Kasumi-1 (cell line): ENCODE data around the gene CHAF1B.
"Not testable (repeated sequence)": the region's sequence is repeated elsewhere in the genome, so short reads cannot be mapped to it uniquely, and the experiment has no call there.

Experiments used
- DNase-seq, 2 experiments: peaks; one replicate each; lab custom pipeline; 2025; lab: John Stamatoyannopoulos, UW

CHAF1B gene

GRCh38 chr21:36385233-36386030, at the start of gene CHAF1B:
Gene CHAF1B (plus strand): TSS chr21:36385392. CDS start chr21:36386137, 745 bp downstream.
- DNase-seq: peak; percentile 48 to 60

GRCh38 chr21:36337099-36337509, 48.1 kb upstream of the CHAF1B start:
- no peak for DNase-seq

- no peak for DNase-seq
Observed at GRCh38 chr21:36338975-36339374, 46.2 kb upstream of the CHAF1B start.

GRCh38 chr21:36342581-36342980, 42.6 kb upstream of the CHAF1B start:
- not testable (repeated sequence) for DNase-seq

GRCh38 chr21:36344931-36345330, 40.3 kb upstream of the CHAF1B start:
- DNase-seq: no peak

- DNase-seq: no peak
Observed at GRCh38 chr21:36347278-36347961, 37.8 kb upstream of the CHAF1B start.

GRCh38 chr21:36347962-36348328, 37.2 kb upstream of the CHAF1B start:
- DNase-seq: no peak

GRCh38 chr21:36349315-36349714, 35.9 kb upstream of the CHAF1B start:
- no peak for DNase-seq

GRCh38 chr21:36350282-36350910, 34.8 kb upstream of the CHAF1B start:
- no peak for DNase-seq

- no peak for DNase-seq
Observed at GRCh38 chr21:36354918-36355680, 30.1 kb upstream of the CHAF1B start.

GRCh38 chr21:36355868-36356267, 29.3 kb upstream of the CHAF1B start:
- no peak for DNase-seq

- DNase-seq: no peak
Observed at GRCh38 chr21:36359185-36359584, 26.0 kb upstream of the CHAF1B start.

- DNase-seq: no peak
Observed at GRCh38 chr21:36369064-36369685, 16.0 kb upstream of the CHAF1B start.

- DNase-seq: no peak
Observed at GRCh38 chr21:36375994-36376393, 9.2 kb upstream of the CHAF1B start.

- DNase-seq: no peak
Observed at GRCh38 chr21:36377391-36377842, 7.8 kb upstream of the CHAF1B start.

GRCh38 chr21:36379251-36379650, 5.9 kb upstream of the CHAF1B start:
- DNase-seq: no peak

GRCh38 chr21:36381841-36382589, 3.2 kb upstream of the CHAF1B start:
- DNase-seq: no peak

- DNase-seq: not testable (repeated sequence)
Observed at GRCh38 chr21:36382722-36383121, 2.5 kb upstream of the CHAF1B start.

- no peak for DNase-seq
Observed at GRCh38 chr21:36384885-36385232, 333 bp upstream of the CHAF1B start.

GRCh38 chr21:36386031-36386642, 945 bp downstream of the CHAF1B start:
- DNase-seq: no peak

GRCh38 chr21:36388096-36388495, 2.9 kb downstream of the CHAF1B start:
- no peak for DNase-seq
